ENCODE results near the gene MRPS9. TPM values are rescaled to one million over a fixed set of nuclear protein-coding genes. Genes with fewer than 3 reads are reported as not detected.
A peak's percentile ranks its signal among the peaks of the same experiment; 100 is the strongest.

The MRPS9 gene
- polyA plus RNA-seq, 1 experiment, result 36.1 TPM

DNA sequence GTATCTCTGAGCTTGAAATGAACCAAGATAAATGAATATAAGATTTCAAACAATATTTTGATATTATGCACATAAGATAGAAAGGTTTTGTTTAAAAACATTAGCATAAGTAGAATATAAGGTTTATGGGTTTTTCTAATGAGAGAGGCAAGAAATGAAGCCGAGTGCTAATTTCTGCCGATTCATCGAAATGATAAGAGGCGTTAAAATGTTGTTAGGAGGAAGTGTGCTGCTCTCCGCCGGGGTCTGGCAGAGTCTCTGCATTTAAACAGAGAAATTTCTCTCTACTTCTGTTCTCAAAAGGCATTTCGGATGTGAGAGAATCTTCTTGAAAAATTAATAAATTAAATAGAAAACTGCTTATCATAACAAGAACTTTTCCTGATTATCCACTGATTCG is 83.6 kb downstream of the MRPS9 start:
- peaks cover 14% of the 10 kb centered on the region for H3K27me3 ChIP-seq (ENCODE audit: control insufficient read depth, insufficient read depth, low read length)
- TF ChIP-seq CTCF (IDR thresholded peaks at IDR 0.05; ENCODE audit: low read depth, low read length), result no peak
- ChIA-PET POLR2A (no interaction called here), CTCF (no interaction called here)
- H3K9me3 ChIP-seq (ENCODE audit: control insufficient read depth, insufficient read depth, low read length), result no peaks in the 10 kb centered on the region; the same call in 1 of the 2 replicates
- DNase-seq (ENCODE audit: low read depth, low spot score), result no peak
- no peak overlapping the region for H3K27ac ChIP-seq (ENCODE audit: low read depth, low read length)
- no peak overlapping the region for H3K4me3 ChIP-seq (ENCODE audit: low read depth, low read length)

- no peak for DNase-seq (ENCODE audit: low read depth, low spot score)
- ChIA-PET POLR2A (no interaction called here), CTCF (no interaction called here)
- no peak overlapping the region for H3K27ac ChIP-seq (ENCODE audit: low read depth, low read length)
- H3K27me3 ChIP-seq (ENCODE audit: control insufficient read depth, insufficient read depth, low read length), result peaks cover 11% of the 10 kb centered on the region
- H3K9me3 ChIP-seq (ENCODE audit: control insufficient read depth, insufficient read depth, low read length), result no peaks in the 10 kb centered on the region
- TF ChIP-seq CTCF (IDR thresholded peaks at IDR 0.05; ENCODE audit: low read depth, low read length), result peak; percentile 9; the same call in 1 of the 2 replicates
- H3K4me3 ChIP-seq (ENCODE audit: low read depth, low read length), result no peak overlapping the region
Measured at GRCh38 chr2:105125428-105125827, 87.6 kb downstream of the MRPS9 start.

DNA sequence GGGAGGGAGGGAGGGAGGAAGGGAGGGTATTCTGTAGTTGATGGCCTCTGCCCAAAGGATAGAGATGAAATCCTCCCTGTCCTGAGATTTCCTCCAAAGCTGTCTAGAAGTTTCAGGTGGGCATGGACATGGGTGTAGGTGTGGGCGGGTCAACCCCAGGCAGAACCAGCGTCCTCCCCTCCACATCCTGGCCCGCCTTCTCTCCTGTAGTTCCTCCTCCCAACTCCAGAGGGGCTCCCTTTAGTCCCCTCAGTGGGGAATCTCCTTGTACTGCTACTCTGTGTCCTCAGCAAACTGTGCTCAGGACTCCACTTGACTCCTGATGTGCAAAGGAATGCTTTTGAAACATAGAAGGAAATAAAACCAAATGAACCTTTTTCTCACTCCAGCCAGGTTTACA is 88.1 kb downstream of the MRPS9 start:
- no peak overlapping the region for H3K4me3 ChIP-seq (ENCODE audit: low read depth, low read length)
- CTCF ChIA-PET, result interaction anchor here (0.6 kb wide), 1 partner anchor 112 kb away, joined by 8 read pairs; no protein-coding TSS in a partner anchor
- DNase-seq (ENCODE audit: low read depth, low spot score), result no peak
- no peak for TF ChIP-seq CTCF (IDR thresholded peaks at IDR 0.05; ENCODE audit: low read depth, low read length)
- H3K27me3 ChIP-seq (ENCODE audit: control insufficient read depth, insufficient read depth, low read length), result peaks cover 8% of the 10 kb centered on the region
- H3K9me3 ChIP-seq (ENCODE audit: control insufficient read depth, insufficient read depth, low read length), result no peaks in the 10 kb centered on the region
- H3K27ac ChIP-seq (ENCODE audit: low read depth, low read length), result no peak overlapping the region
- POLR2A ChIA-PET, result no interaction called here

- POLR2A ChIA-PET, result no interaction called here
- H3K27ac ChIP-seq (ENCODE audit: low read depth, low read length), result no peak overlapping the region
- H3K9me3 ChIP-seq (ENCODE audit: control insufficient read depth, insufficient read depth, low read length), result no peaks in the 10 kb centered on the region
- no peak overlapping the region for H3K4me3 ChIP-seq (ENCODE audit: low read depth, low read length)
- DNase-seq (ENCODE audit: low read depth, low spot score), result no peak
- H3K27me3 ChIP-seq (ENCODE audit: control insufficient read depth, insufficient read depth, low read length), result peaks cover 5% of the 10 kb centered on the region
- no peak for TF ChIP-seq CTCF (IDR thresholded peaks at IDR 0.05; ENCODE audit: low read depth, low read length)
- CTCF ChIA-PET, result interaction anchor here (0.6 kb wide), 1 partner anchor 112 kb away, joined by 8 read pairs; no protein-coding TSS in a partner anchor
Measured at GRCh38 chr2:105126336-105126735, 88.5 kb downstream of the MRPS9 start.

DNA sequence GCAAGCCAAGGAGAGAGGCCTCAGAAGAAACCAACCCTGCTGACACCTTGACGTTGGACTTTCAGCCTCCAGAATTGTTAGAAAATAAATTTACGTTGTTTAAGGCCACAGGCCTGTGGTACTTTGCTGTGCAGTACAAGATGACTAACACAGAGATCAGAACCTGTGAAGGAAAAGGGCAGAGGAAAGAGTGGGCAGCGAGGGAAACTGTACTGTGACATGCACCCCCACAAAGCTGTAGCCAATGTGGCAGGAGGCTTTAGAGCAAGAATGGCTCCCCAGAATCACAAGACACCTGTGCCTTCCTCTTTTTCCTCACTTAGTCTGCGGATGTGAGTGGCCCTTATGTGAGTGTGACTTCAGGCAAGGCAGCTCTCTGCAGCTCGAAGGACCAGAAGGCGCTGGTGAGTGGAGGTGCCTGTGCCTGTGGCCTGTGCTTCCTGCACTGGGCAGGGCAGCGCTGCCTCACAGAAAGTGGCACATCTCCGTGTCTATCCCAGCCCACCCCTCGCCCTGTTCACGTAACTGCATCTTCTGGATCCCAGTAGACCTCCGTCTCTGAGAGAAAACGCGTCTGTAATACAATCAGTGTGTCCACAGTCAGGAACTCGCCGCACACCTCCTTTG is 89.5 kb downstream of the MRPS9 start:
- H3K27me3 ChIP-seq (ENCODE audit: control insufficient read depth, insufficient read depth, low read length), result peaks cover 5% of the 10 kb centered on the region
- TF ChIP-seq CTCF (IDR thresholded peaks at IDR 0.05; ENCODE audit: low read depth, low read length), result no peak
- POLR2A ChIA-PET, result no interaction called here
- H3K4me3 ChIP-seq (ENCODE audit: low read depth, low read length), result no peak overlapping the region
- H3K9me3 ChIP-seq (ENCODE audit: control insufficient read depth, insufficient read depth, low read length), result no peaks in the 10 kb centered on the region
- CTCF ChIA-PET, result no interaction called here
- DNase-seq (ENCODE audit: low read depth, low spot score), result no peak
- H3K27ac ChIP-seq (ENCODE audit: low read depth, low read length), result no peak overlapping the region
